ENCODE data around the gene DNLZ. TPM values are rescaled to one million over a fixed set of nuclear protein-coding genes. Genes with fewer than 3 reads are reported as not detected.

DNLZ gene
- total and polyA plus RNA-seq, 10 of the 15 experiments (the other 5 are each of a cell fraction or from before 2014, with no cell fraction given), result 0.66 to 29.7 (median 14.7) TPM; not detected in 1

GRCh38 chr9:136317695-136318094, 45.8 kb downstream of the DNLZ start:
- Histone ChIP-seq H3K79me2 (ENCODE audit: control insufficient read depth, insufficient read depth, low read length) (no peaks in the 10 kb centered on the region), H3K9ac (ENCODE audit: control insufficient read depth, insufficient read depth, low read length) (no peak overlapping the region), H3K27ac (ENCODE audit: control insufficient read depth, insufficient read depth) (no peak overlapping the region), H2AFZ (ENCODE audit: control insufficient read depth, low read depth, low read length) (no peak overlapping the region), H3K4me1 (ENCODE audit: control insufficient read depth, insufficient read depth, low read length) (no peaks in the 10 kb centered on the region), H4K20me1 (ENCODE audit: control insufficient read depth, insufficient read depth) (no peaks in the 10 kb centered on the region), H3K36me3 (ENCODE audit: control insufficient read depth in 2 of 2, insufficient read depth in 2 of 2, low read length in 1 of 2) (no peaks in the 10 kb centered on the region), H3K4me2 (ENCODE audit: control insufficient read depth, insufficient read depth) (no peak overlapping the region), H3K27me3 (replicated peaks in 1 of 2; ENCODE audit: control insufficient read depth in 2 of 2, insufficient read depth in 2 of 2, low read length in 1 of 2) (peaks cover 2 to 7% of the 10 kb centered on the region in 2 experiments), H3K4me3 (no peak overlapping the region), H3K9me3 (replicated peaks; ENCODE audit: control insufficient read depth, insufficient read depth, low read length) (peaks cover 10% of the 10 kb centered on the region; the same call in 2 of the 3 replicates)
- FAIRE-seq (no peak), ATAC-seq (no peak), DNase-seq (ENCODE audit: low read depth, low spot score) (no peak)
- 11% methylated on average over 16 of the region's 16 CpGs for WGBS (ENCODE audit: insufficient coverage, insufficient replicate concordance, low lambda C conversion rate, missing lambda C conversion rate)
- intact Hi-C loops (cut with micrococcal nuclease; ENCODE audit: unreplicated experiment), result no loop called here
- in situ Hi-C loops (cut with MboI), result no loop called here
- RAD21 ChIA-PET (ENCODE audit: unreplicated experiment), result no interaction called here
- POLR2A ChIA-PET, result no interaction called here
- no peak for TF ChIP-seq EZH2 (IDR thresholded peaks at IDR 0.05; ENCODE audit: borderline replicate concordance, control insufficient read depth, low read depth, low read length)
- TF ChIP-seq ATF3 (IDR thresholded peaks at IDR 0.05; ENCODE audit: borderline replicate concordance, extremely low read depth, low read depth, low read length), result no peak
- no peak for TF ChIP-seq KAT2A (conservative IDR thresholded peaks at IDR 0.05; ENCODE audit: control insufficient read depth, low read depth, low read length)
- TF ChIP-seq SUPT20H (IDR thresholded peaks at IDR 0.05; ENCODE audit: borderline replicate concordance, control insufficient read depth, low read depth, low read length), result no peak
- no peak for TF ChIP-seq ZNF24 (IDR thresholded peaks at IDR 0.05)
- TF ChIP-seq FOXK2 (IDR thresholded peaks at IDR 0.05), result no peak
- TF ChIP-seq JUNB (IDR thresholded peaks at IDR 0.05), result no peak
- TF ChIP-seq BRCA1 (IDR thresholded peaks at IDR 0.05; ENCODE audit: low read depth, low read length), result no peak
- TF ChIP-seq PAX8 (IDR thresholded peaks at IDR 0.05), result no peak
- CTCF ChIA-PET, result no interaction called here
- BruUV-seq (replicated peaks), result no TSS peak
- SMC1A ChIA-PET (ENCODE audit: uncharacterized antibody, unreplicated experiment), result no interaction called here

Data from GM12878 (cell line).